ENCODE measurements around the gene LTBP4.
A peak's percentile ranks its signal among the peaks of the same experiment; 100 is the strongest.

Gene LTBP4

DNA sequence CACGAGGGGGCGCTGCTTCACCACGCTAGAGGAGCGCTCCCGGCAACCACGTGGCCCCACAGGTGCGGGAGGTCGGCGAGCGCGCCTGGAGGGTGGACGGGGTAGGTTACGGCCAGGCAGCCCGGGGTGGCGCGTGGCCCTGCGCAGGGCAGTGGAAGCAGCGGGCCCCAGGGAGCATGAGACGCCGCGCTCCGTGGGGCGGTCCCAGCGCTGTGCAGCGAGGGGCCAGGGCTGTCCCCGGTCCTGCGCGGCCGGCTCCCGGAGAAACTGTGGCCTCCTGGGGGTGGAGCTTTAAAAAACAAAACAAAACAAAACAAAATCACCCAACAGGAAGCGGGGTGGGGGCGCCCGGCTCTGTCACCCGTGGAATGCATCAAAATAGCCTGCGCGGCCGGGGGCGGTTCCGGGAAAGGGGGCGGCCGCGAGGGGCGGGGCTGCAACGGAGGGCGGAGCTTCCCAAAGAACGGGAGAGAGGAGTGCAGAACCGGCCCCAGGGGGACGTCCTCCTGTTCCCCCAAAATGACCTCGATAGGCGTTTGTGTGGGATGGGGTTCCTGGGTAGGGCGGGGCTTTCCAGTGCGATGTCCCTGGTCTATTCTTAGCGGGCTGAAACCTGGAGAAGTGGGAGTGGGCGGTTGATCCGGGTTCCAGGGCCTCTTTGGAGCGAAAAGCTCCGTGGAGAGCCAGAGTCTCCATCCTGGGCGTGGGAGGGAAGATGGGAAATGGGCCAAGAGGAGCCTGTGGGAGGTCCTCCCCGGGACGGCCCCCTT is 61.9 kb downstream of the LTBP4 start:
- DNase-seq (ENCODE audit: low spot score): peak; percentile 94

DNA sequence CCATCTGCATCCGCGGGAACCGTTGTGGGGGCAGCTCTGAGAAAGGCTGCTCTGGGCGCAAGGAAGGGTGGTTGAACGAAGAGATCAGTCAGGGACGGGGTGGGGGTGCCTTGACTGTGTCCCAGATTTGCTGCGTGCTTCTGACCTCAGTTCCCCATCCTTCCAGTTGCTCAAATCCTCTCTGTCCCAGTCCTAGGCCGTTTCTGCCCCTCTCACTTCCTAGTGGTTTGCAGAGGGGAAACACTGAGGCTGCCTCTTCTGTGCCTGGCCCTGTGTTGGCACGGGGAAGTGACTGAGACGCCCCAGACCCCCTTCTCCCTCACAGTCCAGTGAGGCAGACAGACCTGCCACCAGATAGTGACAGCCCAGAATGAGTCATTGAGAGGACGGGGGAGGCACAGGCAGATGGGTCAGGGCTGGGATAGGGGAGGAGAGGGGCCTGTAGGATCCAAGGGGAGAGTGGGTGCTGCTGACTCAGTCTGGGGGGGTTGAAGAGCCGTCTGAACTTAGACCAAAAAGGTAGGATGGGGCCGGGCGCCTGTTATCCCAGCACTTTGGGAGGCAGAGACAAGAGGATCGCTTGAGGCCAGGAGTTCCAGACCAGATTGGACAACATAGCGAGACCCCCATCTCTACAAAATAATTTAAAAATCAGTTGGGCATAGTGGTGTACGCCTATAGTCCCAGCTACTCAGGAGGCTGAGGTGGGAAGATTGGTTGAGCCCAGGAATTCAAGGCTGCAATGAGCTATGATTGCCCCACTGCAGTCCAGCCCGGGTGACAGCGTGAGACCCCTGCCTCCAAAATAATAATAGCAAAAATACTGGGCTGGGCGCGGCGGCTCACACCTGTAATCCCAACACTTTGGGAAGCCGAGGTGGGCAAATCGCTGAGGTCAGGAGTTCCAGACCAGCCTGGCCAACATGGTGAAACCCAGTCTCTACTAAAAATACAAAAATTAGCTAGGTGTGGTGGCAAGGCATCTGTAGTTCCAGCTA is 62.8 kb downstream of the LTBP4 start:
- no peak for DNase-seq (ENCODE audit: low spot score)

DNA sequence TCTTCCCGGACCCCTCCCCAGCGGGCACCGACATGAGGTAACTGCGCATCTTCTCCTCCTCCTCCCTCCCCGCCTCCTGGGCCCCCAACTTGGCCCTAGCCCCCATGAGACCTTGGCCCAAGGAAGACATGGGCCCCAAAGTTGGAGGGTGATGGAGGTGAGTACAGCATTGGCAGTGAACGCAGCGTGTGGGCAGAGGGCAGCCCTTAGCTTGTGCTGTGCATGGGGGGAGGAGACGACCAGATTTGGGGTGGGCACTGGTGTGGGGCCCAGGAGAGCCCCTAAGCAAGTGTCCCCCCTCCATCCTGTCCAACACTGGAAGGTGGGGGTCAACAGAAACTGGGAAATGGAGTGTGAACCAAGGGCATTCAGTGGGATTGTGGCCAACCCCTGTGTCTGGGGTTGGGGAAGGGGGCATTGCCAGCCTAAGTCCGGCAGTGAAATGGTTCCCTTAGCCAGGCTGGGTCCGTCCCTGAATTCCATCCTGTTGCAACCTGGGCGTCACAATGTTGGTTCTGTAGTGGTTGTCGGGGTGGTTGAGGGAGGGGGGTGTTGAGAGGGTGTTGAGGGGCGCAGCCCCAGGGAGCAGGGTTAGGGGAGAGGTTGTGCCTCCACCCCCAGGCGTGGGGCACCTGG is 65.8 kb downstream of the LTBP4 start:
- DNase-seq (ENCODE audit: low spot score): no peak

DNA sequence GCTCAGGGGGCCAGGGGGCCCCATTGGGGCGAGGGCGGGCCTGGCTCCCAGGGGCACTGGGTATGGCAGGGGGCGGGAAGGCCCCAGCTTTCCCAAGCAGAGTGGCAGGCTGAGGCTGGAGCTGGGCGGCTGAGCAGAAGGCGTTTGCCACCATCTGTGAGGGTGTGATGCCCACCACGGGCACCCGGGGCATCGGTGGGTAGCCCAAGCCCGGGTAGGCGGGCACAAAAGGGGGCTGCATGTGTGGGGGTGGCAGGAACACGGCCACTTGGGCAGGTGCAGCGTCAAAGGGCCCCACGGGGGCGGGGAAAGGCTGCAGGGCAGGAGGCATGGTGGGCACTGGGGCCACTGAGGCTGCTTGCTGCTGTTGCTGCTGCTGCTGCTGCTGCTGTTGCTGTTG is 66.4 kb downstream of the LTBP4 start:
- DNase-seq (ENCODE audit: low spot score): no peak

DNA sequence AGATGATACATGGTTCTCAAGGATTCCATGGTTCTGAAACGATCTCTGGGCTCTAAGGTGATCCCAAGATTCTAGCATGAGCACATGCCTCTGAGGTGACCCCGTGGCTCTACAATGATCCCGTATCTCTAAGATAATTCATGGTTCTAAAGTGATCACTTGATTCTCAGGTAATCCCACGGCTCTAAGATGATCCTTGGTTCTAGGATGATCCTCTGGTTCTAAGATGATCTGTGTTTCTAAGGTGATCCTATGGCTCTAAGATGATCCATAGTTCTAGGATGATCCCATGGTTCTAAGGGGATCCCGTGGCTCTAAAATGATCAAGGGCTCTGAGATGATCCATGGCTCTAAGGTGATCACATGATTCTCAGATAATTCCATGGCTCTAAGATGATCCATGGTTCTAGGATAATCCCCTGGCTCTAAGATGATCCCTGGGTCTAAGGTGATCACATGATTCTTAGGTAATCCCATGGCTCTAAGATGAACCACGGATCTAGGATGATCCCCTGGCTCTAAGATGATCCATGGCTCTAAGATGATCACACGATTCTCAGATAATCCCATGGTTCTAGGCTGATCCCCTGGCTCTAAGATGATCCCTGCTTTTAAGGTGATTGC is 67.9 kb downstream of the LTBP4 start:
- DNase-seq (ENCODE audit: low spot score): no peak

DNA sequence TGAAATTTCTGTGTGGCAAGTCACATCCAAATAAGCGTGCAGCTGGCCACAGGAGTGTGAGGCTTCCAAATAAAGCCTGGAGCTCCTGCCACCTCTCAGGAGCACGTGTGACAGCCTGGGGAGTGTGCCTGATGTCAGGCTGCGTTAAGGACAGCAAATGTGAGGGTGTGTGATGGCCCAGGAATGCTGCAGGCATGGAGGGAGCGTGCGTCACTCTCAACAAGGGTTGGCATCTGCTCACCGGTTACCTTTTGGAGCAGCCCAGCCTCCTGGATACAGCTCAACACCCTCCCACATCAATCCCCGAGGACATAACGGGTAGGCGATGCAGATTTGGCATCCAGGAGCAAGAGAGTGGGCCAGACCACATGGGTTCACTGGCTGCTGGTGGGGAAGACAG is 70.2 kb downstream of the LTBP4 start:
- no peak for DNase-seq (ENCODE audit: low spot score)

DNA sequence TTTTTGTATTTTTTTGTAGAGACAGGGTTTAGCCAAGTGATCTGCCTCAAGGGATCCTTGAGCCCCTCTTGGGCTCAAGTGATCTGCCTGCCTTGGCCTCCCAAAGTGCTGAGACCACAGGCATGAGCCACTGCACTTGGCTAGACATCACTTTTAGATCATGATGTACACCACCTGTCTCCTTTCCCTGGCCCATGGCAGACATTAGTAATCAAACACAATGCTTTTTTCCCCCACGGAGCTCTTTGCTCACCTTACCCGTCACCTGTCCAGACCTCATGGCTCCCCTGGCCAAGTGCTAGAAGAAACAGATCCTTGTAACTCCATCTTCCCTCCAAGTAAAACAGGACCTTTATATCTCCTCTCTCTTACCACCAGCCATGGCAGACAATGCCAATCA is 70.9 kb downstream of the LTBP4 start:
- no peak for DNase-seq (ENCODE audit: low spot score)

DNA sequence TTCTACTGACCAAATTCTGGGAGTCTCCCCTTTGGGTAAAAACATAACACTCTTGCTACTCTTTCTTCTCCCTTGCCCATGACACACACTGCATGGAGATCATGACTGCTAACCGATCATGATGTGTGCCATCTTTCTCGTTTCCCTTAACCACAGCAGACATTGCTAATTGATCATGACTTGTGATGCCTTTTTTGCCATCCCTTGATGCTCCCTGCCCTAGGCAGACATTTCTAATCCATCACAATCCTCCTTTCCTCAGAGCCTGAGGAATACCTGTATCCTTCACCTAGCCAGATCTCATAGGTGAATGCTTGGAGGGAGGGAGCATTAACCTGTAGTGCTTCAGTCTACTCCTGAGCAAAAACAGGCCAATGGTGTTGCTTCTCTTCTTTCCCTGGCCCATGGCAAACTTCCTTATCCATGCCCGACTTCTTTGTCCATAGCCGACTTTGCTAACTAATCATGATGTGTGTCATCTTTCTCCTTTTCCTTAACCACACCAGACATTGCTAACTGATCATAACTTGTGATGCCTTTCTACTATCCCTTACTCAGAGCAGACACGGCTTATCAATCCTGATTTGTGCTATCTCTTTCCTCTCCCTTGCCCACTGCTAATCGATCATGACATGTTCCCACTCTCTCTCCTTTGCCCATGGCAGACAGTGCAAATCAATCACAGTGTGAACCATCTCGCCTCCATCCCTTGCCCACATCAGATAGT is 71.6 kb downstream of the LTBP4 start:
- no peak for DNase-seq (ENCODE audit: low spot score)

DNA sequence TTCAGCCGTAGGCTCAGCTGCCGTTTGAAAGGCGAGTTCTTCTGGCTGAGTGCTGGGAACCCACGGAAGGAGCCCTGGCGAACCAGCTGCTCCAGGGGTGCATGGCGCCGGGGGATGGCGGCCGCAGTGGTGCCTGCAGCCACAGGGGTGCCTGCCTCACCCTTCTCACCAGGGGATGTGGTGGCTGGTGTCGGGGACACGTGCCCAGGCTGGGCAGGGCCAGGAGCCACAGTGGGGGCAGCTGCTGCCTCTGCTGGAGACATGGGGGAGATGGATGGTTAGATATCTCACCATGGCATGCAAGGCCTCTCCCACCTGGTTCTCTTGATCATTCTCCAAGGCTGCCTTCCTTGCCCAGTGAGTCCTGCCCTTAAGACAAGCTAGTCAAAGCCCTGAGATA is 72.2 kb downstream of the LTBP4 start:
- DNase-seq (ENCODE audit: low spot score): no peak

DNA sequence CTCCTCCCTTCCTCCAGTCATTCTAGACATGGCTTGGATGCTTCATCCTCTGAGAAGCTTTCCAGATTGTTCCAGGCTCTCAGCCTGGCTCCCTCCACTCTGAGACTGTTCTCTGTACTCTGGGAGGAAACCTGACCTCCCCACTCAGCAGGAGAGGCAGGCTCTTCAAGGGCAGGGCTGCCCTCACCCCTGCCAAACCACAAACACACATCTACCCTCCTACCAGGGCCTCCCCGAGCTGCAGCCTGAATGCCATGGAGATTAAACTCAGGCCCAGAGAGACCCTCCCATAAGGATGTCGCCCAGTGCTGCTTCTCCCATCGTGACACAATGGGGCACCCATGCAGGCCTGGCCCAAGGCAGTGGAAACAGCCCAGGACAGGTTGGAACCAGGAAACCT is 73.1 kb downstream of the LTBP4 start:
- no peak for DNase-seq (ENCODE audit: low spot score)

DNA sequence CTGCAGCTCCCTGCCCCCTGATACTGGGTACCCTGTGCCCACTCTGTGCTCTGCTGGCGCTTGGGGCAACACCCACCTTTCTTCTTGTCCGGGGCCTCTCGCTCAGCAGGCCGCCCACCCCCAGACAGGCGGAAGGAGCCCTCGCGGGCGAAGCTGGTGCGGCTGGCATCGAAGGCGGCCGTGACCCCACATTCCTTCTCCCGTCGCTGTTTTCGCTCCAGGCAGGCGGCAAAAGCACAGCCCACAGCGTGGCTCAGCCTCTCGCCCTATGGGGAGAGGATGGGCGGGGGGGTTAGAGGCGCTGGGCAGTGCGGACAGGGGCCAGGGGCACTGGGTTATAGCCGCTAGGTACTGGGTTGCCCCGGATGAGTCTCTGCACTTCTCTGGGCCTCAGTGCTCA is 76.0 kb downstream of the LTBP4 start:
- DNase-seq (ENCODE audit: low spot score): no peak

Measured in D341Med (cell line).